A549 (cell line): ENCODE results near the gene GPBP1. TPM values are rescaled to one million over a fixed set of nuclear protein-coding genes. Genes with fewer than 3 reads are reported as not detected.

Source experiments
- ATAC-seq, 2 experiments: fragments of 200-7000 bp in 1 of 2; fragments of >200 bp in 1 of 2; cut with Nextera tagmentation in 1 of 2; cut with Tn5 transposase in 1 of 2; 3 replicates each; pipeline versions ENCODE4 v1.8.0 to v1.9.1; 2018 to 2020; ENCODE audit warnings: mild to moderate bottlenecking in 1 of 2, moderate library complexity in 1 of 2
- CTCF ChIA-PET: fragments of 300-600 bp; sonication (Branson Sonifier 250); formaldehyde crosslinking; extraction: SDS; loops from one replicate; lab custom pipeline; 2021; ENCODE audit warnings: antibody characterized with exemption, inconsistent platforms; lab: Yijun Ruan, JAX
- POLR2A ChIA-PET: fragments of 350-600 bp; formaldehyde crosslinking; extraction: SDS; loops from one replicate; lab custom pipeline; 2021; ENCODE audit warnings: antibody characterized with exemption, inconsistent platforms; lab: Yijun Ruan, JAX
- DNase-seq, 2 experiments: peaks; one replicate each; pipeline versions ENCODE4 v3.0.0 to v3.0.0-alpha.2; 2011 to 2016; ENCODE audit warnings: low read depth in 1 of 2, low spot score in 1 of 2
- FAIRE-seq: peaks from 2 replicates; lab custom pipeline; 2011; peaks lifted over from hg19 to GRCh38; lab: Jason Lieb, UNC
- H3K27ac ChIP-seq, 2 experiments: fragments of >200 bp; sonication (Bioruptor Twin); formaldehyde crosslinking; 3 replicates each; pipeline ENCODE4 v1.5.1; 2016 to 2017
- H3K4me1 ChIP-seq: fragments of >200 bp; sonication (Bioruptor Twin); formaldehyde crosslinking; 3 replicates; pipeline ENCODE4 v1.6.1; 2016
- H3K4me2 ChIP-seq: fragments of >200 bp; sonication (Bioruptor Twin); formaldehyde crosslinking; 3 replicates; pipeline ENCODE4 v1.6.1; 2016
- H3K4me3 ChIP-seq: fragments of >200 bp; sonication (Bioruptor Twin); formaldehyde crosslinking; 3 replicates; pipeline ENCODE4 v1.5.1; 2016
- H3K9me3 ChIP-seq: fragments of >200 bp; sonication (Bioruptor Twin); formaldehyde crosslinking; 3 replicates; pipeline ENCODE4 v1.6.1; 2016
- CBX2 ChIP-seq: fragments of 200-600 bp; sonication (generic); IDR thresholded peaks from 2 replicates; pipeline ENCODE4 v1.6.1; 2016; ENCODE audit warnings: low read depth, mild to moderate bottlenecking, borderline replicate concordance
- CEBPB ChIP-seq, 2 experiments: fragments of >200 bp in 1 of 2; sonication (Bioruptor Twin) in 1 of 2; formaldehyde crosslinking in 1 of 2; IDR thresholded peaks; 2 replicates each; pipeline ENCODE4 v1.6.1; 2012 to 2016
- CHD2 ChIP-seq: fragments of 150-350 bp; IDR thresholded peaks from 2 replicates; pipeline ENCODE4 v1.6.1; 2014; ENCODE audit warnings: low read length; ENCODE audit not compliant: partially characterized antibody
- CHD4 ChIP-seq: fragments of 200-600 bp; sonication (generic); IDR thresholded peaks from 2 replicates; pipeline ENCODE4 v1.6.1; 2016; ENCODE audit warnings: antibody characterized with exemption, mild to moderate bottlenecking, borderline replicate concordance
- CTCF ChIP-seq: fragments of >200 bp; sonication (Bioruptor Twin); formaldehyde crosslinking; IDR thresholded peaks from 3 replicates; pipeline ENCODE4 v1.5.1; 2016
- EP300 ChIP-seq, 2 experiments: fragments of >200 bp; sonication (Bioruptor Twin); formaldehyde crosslinking; IDR thresholded peaks; 2 replicates in 1 of 2; 3 replicates in 1 of 2; pipeline ENCODE4 v1.6.1; 2016 to 2017
- ESRRA ChIP-seq: fragments of 150-350 bp; IDR thresholded peaks from 2 replicates; pipeline ENCODE4 v1.6.1; 2014; ENCODE audit warnings: mild to moderate bottlenecking, low read length, borderline replicate concordance
- HES2 ChIP-seq: fragments of >200 bp; sonication (Bioruptor Twin); formaldehyde crosslinking; IDR thresholded peaks from 2 replicates; pipeline ENCODE4 v1.6.1; 2016
- HEYL ChIP-seq: fragments of 250-450 bp; sonication (Bioruptor Pico); IDR thresholded peaks from 2 replicates; pipeline ENCODE4 v1.8.0; 2021; ENCODE audit warnings: mild to moderate bottlenecking, moderate library complexity
- HOXA7 ChIP-seq: fragments of 250-450 bp; sonication (Bioruptor Pico); IDR thresholded peaks from 2 replicates; pipeline ENCODE4 v1.5.0; 2020; ENCODE audit warnings: mild to moderate bottlenecking, moderate library complexity
- NFE2L2 ChIP-seq: fragments of 150-350 bp; conservative IDR thresholded peaks from 2 replicates; pipeline ENCODE4 v1.6.1; 2014; ENCODE audit warnings: low read length
- NPAS2 ChIP-seq: fragments of 250-450 bp; sonication (Bioruptor Pico); IDR thresholded peaks from 2 replicates; pipeline ENCODE4 v1.8.0; 2022; ENCODE audit warnings: mild to moderate bottlenecking, moderate library complexity, borderline replicate concordance
- RARB ChIP-seq: fragments of 250-450 bp; sonication (Bioruptor Pico); IDR thresholded peaks from 2 replicates; pipeline ENCODE4 v1.8.0; 2021; ENCODE audit warnings: mild to moderate bottlenecking, moderate library complexity
- RCOR1 ChIP-seq: fragments of 150-350 bp; IDR thresholded peaks from 2 replicates; pipeline ENCODE4 v1.6.1; 2014; ENCODE audit warnings: antibody characterized with exemption, low read length, low read depth
- RFX5 ChIP-seq: fragments of 450-650 bp; IDR thresholded peaks from 2 replicates; pipeline ENCODE4 v1.7.1; 2014; ENCODE audit warnings: antibody characterized with exemption, mild to moderate bottlenecking, moderate library complexity
- RNF2 ChIP-seq: fragments of 200-600 bp; sonication (generic); IDR thresholded peaks from 2 replicates; pipeline ENCODE4 v1.6.1; 2016; ENCODE audit warnings: low read depth, mild to moderate bottlenecking, antibody characterized with exemption, moderate library complexity, borderline replicate concordance
- SMC3 ChIP-seq: fragments of >200 bp; sonication (Bioruptor Twin); formaldehyde crosslinking; IDR thresholded peaks from 3 replicates; pipeline ENCODE4 v1.6.1; 2018; ENCODE audit warnings: inconsistent platforms
- USF2 ChIP-seq: fragments of 450-650 bp; IDR thresholded peaks from 2 replicates; pipeline ENCODE4 v1.6.1; 2014; ENCODE audit warnings: antibody characterized with exemption
- ZFP36 ChIP-seq: fragments of 450-650 bp; IDR thresholded peaks from 2 replicates; pipeline ENCODE4 v1.6.1; 2014; ENCODE audit warnings: borderline replicate concordance; ENCODE audit not compliant: partially characterized antibody
- WGBS: methylation state at CpG from one replicate; pipeline ENCODE4 v1.1.6; 2017; ENCODE audit errors: missing lambda C conversion rate; 5-methylcytosine and 5-hydroxymethylcytosine counted together
- polyA plus RNA-seq, 4 experiments: library from polyadenylated mRNA; depleted of rRNA in 3 of 4; stranded (reverse); fragments of >200 nt; fragmentation: RNase III in 1 of 4; extraction: RNeasy Plus Mini Kit Qiagen cat#74134 plus additional on column Dnase treatment in 1 of 4; gene quantifications; 2 replicates in 3 of 4; 3 replicates in 1 of 4; pipeline ENCODE4 v1.2.3, GENCODE V29; 2011 to 2017
- TF ChIP-seq, protein P1 (sequence below): IDR thresholded peaks from 2 replicates; pipeline ENCODE4 v1.6.1; 2012
- TF ChIP-seq, protein P2 (sequence below): fragments of 250-450 bp; sonication (Bioruptor Pico); IDR thresholded peaks from 2 replicates; pipeline ENCODE4 v1.5.0; 2021; ENCODE audit warnings: mild to moderate bottlenecking, moderate library complexity, borderline replicate concordance
- TF ChIP-seq, protein P3 (sequence below): fragments of >200 bp; sonication (Bioruptor Twin); formaldehyde crosslinking; IDR thresholded peaks from 3 replicates; pipeline ENCODE4 v1.6.1; 2016

Gene GPBP1
- polyA plus RNA-seq, 2 of the 4 experiments (the other 2 are of a cell fraction), result 31.0 to 86.0 TPM

GRCh38 chr5:57225553-57225952 is 51.7 kb downstream of the GPBP1 start:
- no peaks in the 10 kb centered on the region for H3K4me1 ChIP-seq
- DNase-seq, result no peak
- H3K4me2 ChIP-seq, result no peak overlapping the region
- no peak overlapping the region for H3K4me3 ChIP-seq
- no peak overlapping the region for H3K27ac ChIP-seq
- ATAC-seq, result no peak; a peak in 1 of 6 replicates
- POLR2A ChIA-PET, result interaction anchor here (0.7 kb wide), 1 partner anchor 1918 kb away, joined by 6 read pairs; the partner anchor contains the start of gene DHX29
- FAIRE-seq, result no peak
- TF ChIP-seq HEYL (CRISPR knock-in tag), result no peak
- no peak for TF ChIP-seq HES2
- no peak for TF ChIP-seq HOXA7 (CRISPR knock-in tag)
- TF ChIP-seq, protein P1, sequence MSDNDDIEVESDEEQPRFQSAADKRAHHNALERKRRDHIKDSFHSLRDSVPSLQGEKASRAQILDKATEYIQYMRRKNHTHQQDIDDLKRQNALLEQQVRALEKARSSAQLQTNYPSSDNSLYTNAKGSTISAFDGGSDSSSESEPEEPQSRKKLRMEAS, result no peak
- TF ChIP-seq NFE2L2, result no peak
- no peak for TF ChIP-seq CHD2
- no peak for TF ChIP-seq ZFP36
- no peak for TF ChIP-seq SMC3
- TF ChIP-seq CBX2, result no peak
- TF ChIP-seq NPAS2 (CRISPR knock-in tag), result no peak
- TF ChIP-seq, all 56 proteins: peak for 0
- CTCF ChIA-PET, result interaction anchor here (1.3 to 1.6 kb wide), 2 partner anchors 323 to 325 kb away, joined by 3 to 7 read pairs; no protein-coding TSS in a partner anchor
- WGBS, result 75% methylated on average over 3 of the region's 3 CpGs
- no peaks in the 10 kb centered on the region for H3K9me3 ChIP-seq

- no peak overlapping the region for H3K27ac ChIP-seq
- DNase-seq (no peak), FAIRE-seq (no peak)
- TF ChIP-seq EP300 (IDR thresholded peaks at IDR 0.05) (no peak), CTCF (no peak), CHD2 (no peak), CHD4 (no peak), RARB (CRISPR knock-in tag) (no peak), HOXA7 (CRISPR knock-in tag) (no peak), USF2 (no peak), CEBPB (IDR thresholded peaks at IDR 0.05) (no peak), RNF2 (no peak), ESRRA (no peak), RCOR1 (no peak), NPAS2 (CRISPR knock-in tag) (no peak), RFX5 (no peak)
- TF ChIP-seq, protein P2, sequence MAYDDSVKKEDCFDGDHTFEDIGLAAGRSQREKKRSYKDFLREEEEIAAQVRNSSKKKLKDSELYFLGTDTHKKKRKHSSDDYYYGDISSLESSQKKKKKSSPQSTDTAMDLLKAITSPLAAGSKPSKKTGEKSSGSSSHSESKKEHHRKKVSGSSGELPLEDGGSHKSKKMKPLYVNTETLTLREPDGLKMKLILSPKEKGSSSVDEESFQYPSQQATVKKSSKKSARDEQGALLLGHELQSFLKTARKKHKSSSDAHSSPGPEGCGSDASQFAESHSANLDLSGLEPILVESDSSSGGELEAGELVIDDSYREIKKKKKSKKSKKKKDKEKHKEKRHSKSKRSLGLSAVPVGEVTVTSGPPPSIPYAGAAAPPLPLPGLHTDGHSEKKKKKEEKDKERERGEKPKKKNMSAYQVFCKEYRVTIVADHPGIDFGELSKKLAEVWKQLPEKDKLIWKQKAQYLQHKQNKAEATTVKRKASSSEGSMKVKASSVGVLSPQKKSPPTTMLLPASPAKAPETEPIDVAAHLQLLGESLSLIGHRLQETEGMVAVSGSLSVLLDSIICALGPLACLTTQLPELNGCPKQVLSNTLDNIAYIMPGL (CRISPR knock-in tag), result no peak
- TF ChIP-seq, protein P3, sequence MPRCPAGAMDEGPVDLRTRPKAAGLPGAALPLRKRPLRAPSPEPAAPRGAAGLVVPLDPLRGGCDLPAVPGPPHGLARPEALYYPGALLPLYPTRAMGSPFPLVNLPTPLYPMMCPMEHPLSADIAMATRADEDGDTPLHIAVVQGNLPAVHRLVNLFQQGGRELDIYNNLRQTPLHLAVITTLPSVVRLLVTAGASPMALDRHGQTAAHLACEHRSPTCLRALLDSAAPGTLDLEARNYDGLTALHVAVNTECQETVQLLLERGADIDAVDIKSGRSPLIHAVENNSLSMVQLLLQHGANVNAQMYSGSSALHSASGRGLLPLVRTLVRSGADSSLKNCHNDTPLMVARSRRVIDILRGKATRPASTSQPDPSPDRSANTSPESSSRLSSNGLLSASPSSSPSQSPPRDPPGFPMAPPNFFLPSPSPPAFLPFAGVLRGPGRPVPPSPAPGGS, result no peak
- TF ChIP-seq, all 56 proteins: peak for 0
- no peak for ATAC-seq
- CTCF ChIA-PET, result interaction anchor here (0.7 to 2.5 kb wide), 3 partner anchors 9 to 328 kb away, joined by 3 to 13 read pairs (median 3); no protein-coding TSS in a partner anchor
- WGBS, result 96% methylated on average over 4 of the region's 4 CpGs
- Histone ChIP-seq H3K4me3 (no peak overlapping the region), H3K4me2 (no peak overlapping the region), H3K9me3 (peaks cover 4% of the 10 kb centered on the region; the same call in 1 of the 3 replicates), H3K4me1 (no peaks in the 10 kb centered on the region)
- POLR2A ChIA-PET, result no interaction called here
Measured at GRCh38 chr5:57229313-57229712, 55.5 kb downstream of the GPBP1 start.
